Stimulated activated CD4-positive, alpha-beta T cell treated with anti-CD3 and anti-CD28 coated beads, Interleukin-1b, Interleukin-23, amount 100 ng/mL, for 4 hours (primary cell): ENCODE data around the gene POMT2.

ENCODE experiments used
- DNase-seq, 2 donors: peaks; one replicate each; pipeline ENCODE4 v3.0.0-alpha.2; 2020; ENCODE audit warnings: low read depth in 2 of 2

Gene POMT2

DNA sequence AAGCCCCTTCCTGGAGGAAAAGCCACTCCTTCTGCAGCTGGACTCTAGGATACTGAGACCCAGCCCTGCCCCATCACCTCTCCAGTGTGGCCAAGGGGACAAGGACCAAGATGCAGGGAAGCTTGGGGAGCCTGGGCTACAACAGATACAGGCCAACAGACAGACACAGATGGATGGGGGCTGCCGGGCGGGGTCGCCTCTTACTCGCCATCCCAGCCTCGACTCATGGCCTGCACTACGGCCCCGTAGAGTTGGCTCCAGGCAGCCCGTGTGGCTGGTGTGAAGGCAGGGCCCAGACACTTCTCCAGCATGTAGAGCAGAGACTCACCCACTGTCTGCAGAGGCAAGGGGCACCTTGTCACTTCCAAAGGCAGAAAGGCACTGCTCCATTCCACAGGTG, 54.3 kb downstream of the POMT2 start:
- DNase-seq = no peak

- no peak for DNase-seq
Observed at GRCh38 chr14:77265561-77266335, 54.9 kb downstream of the POMT2 start.

GRCh38 chr14:77265187-77265515, 55.5 kb downstream of the POMT2 start:
- no peak for DNase-seq

DNA sequence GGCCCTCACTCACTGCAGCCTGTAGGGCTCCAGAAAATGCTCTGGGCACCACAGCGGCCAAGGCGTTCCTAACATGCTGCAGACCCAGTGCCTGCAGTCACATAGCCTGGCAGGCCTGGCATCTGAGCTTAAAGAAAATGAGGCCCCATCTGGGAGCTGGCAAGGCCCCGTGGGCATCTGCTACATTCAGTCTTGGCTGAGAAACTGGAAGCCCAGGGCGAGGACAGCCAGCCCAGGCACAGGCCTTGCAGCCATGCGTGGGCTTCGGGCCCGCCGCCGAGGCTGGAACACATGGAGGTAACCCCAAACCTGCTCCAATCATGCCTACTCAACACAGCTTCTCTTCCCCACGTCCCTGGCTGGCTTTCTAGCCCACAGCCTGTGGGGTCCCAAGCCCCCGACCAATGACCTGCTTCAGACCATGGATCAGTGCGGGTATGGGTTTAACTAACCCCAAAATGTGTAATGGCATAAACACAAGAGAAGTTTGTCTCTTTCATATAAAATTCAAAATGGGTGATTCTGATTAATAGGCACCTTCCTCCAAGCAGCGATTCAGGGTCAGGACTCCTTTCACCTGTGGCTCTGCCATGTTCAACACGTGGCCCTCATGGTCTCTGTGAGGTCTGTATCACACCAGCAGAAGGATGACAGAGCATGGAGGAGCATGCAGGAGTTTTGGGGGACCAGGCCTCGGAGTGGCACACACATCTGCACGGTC, 56.1 kb downstream of the POMT2 start:
- no peak for DNase-seq

GRCh38 chr14:77260631-77261030, 60.1 kb downstream of the POMT2 start:
- DNase-seq = no peak

DNA sequence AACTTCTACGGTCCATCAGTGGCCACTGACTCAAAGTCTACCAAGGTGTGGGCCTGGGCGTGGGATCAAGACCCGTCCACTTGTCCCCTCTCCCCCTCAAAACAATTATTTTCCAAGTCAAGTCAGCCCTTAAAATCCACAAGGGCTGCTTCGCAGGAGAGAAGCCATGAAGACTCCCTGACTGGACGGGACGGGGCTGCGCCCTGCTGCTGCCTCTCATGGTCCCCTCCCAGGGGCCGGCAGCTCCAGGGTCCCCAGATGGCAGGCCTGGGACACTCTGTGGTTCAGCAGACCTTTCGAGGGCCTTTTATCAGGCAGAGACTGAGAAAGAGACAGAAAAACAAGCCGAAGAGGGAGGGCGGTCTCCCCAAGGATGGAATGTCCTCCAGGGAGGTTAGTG, 60.5 kb downstream of the POMT2 start:
- DNase-seq = no peak

- DNase-seq = no peak
Observed at GRCh38 chr14:77259025-77259715, 61.5 kb downstream of the POMT2 start.

- no peak for DNase-seq
Observed at GRCh38 chr14:77258566-77258965, 62.1 kb downstream of the POMT2 start.

DNA sequence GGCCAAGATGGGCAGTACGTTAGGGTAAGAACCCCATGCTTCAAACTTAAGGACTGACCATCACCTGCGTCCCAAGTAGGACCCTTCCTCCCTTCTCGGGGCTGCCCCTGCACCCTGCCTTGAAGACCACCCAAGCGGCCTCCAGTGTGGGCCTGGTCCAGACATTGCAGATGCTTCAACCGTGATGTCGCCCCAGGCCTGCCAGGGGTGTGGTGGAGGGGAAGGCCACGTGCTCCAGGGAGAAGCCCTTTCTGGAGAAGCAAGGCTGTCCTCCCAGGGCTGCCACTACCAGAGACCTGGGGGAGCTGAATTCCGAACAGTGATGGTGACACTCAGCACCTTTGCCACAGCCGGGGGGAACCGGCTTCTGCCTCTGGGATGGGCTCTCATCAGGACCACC, 63.0 kb downstream of the POMT2 start:
- DNase-seq = no peak

GRCh38 chr14:77256694-77257093, 64.0 kb downstream of the POMT2 start:
- DNase-seq = no peak

- no peak for DNase-seq
Observed at GRCh38 chr14:77253333-77254190, 67.1 kb downstream of the POMT2 start.

- DNase-seq = no peak
Observed at GRCh38 chr14:77251870-77252269, 68.8 kb downstream of the POMT2 start.

DNA sequence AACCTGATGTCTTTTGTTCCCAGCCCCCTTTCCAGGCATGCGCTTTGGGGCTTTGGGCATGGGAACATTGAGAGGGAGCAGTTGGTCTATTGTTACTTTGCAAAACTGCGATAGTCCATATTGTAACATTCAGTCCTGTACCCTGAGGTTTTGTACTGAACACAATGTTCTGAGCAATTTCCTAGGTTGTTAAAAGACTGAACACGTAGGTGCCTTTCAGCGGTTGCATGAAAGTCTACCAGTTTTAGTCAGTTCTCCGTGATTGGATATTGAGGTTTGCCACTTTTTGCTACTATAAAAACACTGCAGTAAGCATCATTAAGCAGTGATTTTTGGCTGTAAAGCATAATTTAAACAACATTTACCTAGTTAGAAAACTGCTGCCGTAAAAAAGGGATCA, 69.8 kb downstream of the POMT2 start:
- no peak for DNase-seq

GRCh38 chr14:77249286-77249685, 71.4 kb downstream of the POMT2 start:
- no peak for DNase-seq

DNA sequence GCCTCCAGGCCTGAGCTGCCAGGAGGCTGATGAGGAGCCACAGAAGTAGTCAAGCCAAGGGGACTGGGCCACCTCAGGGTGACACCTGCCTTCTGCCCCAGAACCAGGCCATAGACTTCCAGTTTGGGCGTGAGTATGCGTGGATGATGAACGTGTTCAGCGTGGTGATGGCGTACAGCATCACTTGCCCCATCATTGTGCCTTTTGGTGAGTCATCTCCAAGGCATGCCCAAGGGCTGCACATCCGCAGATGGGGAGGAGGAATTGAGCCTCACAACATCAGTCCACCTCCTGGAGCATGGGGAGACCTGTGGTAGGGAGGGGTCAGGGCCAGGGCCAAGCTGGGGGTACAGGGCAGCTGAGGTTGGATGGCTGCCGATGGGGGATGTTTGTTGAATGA, 72.0 kb downstream of the POMT2 start:
- no peak for DNase-seq

GRCh38 chr14:77246784-77247183, 73.9 kb downstream of the POMT2 start:
- no peak for DNase-seq

GRCh38 chr14:77245820-77246219, 74.9 kb downstream of the POMT2 start:
- DNase-seq = no peak

DNA sequence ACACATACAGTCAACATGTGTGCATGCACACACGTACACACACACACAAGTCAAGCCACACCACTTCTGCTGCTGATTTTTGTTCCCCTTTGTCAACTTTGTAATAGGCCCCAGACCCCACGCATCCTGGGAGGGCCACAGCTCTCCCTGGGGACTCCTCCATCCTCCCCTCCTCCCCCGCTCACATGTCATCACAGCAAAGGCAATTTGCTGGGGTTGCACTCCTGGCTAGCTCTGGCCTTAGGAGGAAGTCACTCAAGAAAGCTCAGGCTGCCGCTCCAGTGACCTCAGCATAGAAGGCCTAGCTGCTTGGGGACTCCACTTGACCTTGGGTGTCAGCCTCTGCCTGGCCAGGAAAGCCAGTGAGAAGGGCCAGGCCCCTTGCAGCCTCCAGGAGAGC, 76.8 kb downstream of the POMT2 start:
- DNase-seq = no peak

- DNase-seq = no peak
Observed at GRCh38 chr14:77242752-77243151, 77.9 kb downstream of the POMT2 start.

GRCh38 chr14:77241955-77242354, 78.7 kb downstream of the POMT2 start:
- no peak for DNase-seq

DNA sequence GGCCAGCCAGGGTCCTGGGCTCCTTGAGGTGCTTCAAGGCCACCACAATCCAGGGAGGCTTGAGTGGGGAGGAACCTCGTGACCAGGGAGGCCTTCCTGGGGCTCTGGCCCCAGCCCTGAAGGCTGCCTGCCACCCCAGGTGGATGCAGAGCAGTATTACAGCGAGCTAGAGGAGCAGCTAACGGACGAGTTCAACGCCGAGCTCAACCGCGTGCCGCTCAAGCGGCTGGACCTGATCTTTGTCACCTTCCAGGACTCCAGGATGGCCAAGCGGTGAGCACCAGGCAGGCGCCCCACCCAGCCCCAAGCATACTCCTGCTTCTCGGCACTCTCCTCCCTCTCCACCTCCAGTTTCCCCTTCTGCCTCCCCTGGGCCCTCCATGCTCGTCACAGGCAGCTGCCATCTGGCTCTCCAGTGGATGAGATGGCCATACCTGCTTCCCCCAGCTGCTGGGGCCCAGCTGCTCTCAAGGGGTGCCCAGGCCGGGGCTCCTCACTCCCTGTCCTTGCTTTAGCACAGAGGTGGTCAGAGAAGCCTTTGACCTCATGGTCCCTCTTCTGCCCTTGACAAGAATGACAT, 80.3 kb downstream of the POMT2 start:
- DNase-seq = no peak

- DNase-seq = no peak
Observed at GRCh38 chr14:77239412-77239811, 81.3 kb downstream of the POMT2 start.
